Activated naive CD4-positive, alpha-beta T cell treated with anti-CD3 and anti-CD28 coated beads, Interleukin-2, amount 10 ng/mL, durations not matched to agents 7 days and 5 days (primary cell): Measurements from ENCODE around the gene EFCAB6.

ENCODE experiments used
- CTCF ChIA-PET: fragments of 350-600 bp; sonication (Branson Sonifier 250); formaldehyde crosslinking; loops from one replicate; lab custom pipeline; 2021; ENCODE audit warnings: antibody characterized with exemption; lab: Charles Lee
- DNase-seq: peaks from one replicate; pipeline ENCODE4 v3.0.0-alpha.2; 2020
- H3K27ac Mint-ChIP-seq: one replicate; pipeline ENCODE4 v1.8.0; 2021; ENCODE audit warnings: mild to moderate bottlenecking, moderate library complexity, mixed read lengths
- H3K27me3 Mint-ChIP-seq: one replicate; pipeline ENCODE4 v1.8.0; 2021; ENCODE audit warnings: mild to moderate bottlenecking, mixed read lengths
- H3K36me3 Mint-ChIP-seq: one replicate; pipeline ENCODE4 v1.8.0; 2021; ENCODE audit warnings: mixed read lengths
- H3K4me1 Mint-ChIP-seq: one replicate; pipeline ENCODE4 v1.8.0; 2021; ENCODE audit warnings: mixed read lengths
- H3K4me3 Mint-ChIP-seq: one replicate; pipeline ENCODE4 v1.8.0; 2021; ENCODE audit warnings: mild to moderate bottlenecking, moderate library complexity, mixed read lengths
- H3K9me3 Mint-ChIP-seq: one replicate; pipeline ENCODE4 v1.8.0; 2021; ENCODE audit warnings: mixed read lengths

The EFCAB6 gene

DNA sequence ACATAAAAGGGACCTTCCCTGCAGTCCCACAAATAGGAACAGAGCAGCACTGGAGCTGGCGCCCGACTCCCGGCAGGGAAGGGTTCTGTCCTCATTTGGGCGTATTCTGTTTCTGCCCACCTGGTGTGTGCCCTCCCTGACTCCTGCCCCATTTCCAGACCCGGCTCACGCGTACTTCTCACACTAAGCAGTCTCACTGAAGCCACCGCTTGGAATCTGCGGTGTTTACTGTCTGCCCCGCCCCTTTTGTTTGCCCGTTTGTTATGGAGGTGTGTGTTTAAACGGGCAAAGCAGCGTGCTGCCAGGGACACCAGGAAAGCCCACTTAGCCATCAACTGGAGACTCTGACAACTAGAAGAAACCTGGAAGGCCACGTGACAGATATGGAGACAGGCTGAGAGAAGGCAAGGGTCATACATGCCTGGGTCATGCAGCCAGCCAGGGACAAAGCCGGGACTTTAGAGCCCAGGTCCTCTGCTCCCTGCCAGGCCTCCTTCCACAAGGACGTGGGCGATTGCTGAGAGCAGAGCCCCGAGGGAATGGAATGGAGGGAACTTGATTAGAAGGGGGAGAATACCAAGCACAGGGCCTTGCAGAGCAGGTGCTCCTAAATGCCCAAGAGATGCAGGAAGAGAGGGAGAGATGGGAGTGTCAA lies 8.7 kb upstream of the EFCAB6 start:
- no peaks in the 10 kb centered on the region for H3K9me3 Mint-ChIP-seq
- DNase-seq = no peak
- CTCF ChIA-PET = no interaction called here
- no peaks in the 10 kb centered on the region for H3K36me3 Mint-ChIP-seq
- no peak overlapping the region for H3K4me3 Mint-ChIP-seq
- H3K27ac Mint-ChIP-seq = no peak overlapping the region
- peaks cover 8% of the 10 kb centered on the region for H3K27me3 Mint-ChIP-seq
- no peaks in the 10 kb centered on the region for H3K4me1 Mint-ChIP-seq

GRCh38 chr22:43819931-43820640 lies 8.0 kb upstream of the EFCAB6 start:
- Mint-ChIP-seq H3K27ac (no peak overlapping the region), H3K9me3 (no peaks in the 10 kb centered on the region), H3K27me3 (peaks cover 8% of the 10 kb centered on the region), H3K4me1 (no peaks in the 10 kb centered on the region), H3K36me3 (no peaks in the 10 kb centered on the region), H3K4me3 (no peak overlapping the region)
- DNase-seq = no peak
- CTCF ChIA-PET = no interaction called here

DNA sequence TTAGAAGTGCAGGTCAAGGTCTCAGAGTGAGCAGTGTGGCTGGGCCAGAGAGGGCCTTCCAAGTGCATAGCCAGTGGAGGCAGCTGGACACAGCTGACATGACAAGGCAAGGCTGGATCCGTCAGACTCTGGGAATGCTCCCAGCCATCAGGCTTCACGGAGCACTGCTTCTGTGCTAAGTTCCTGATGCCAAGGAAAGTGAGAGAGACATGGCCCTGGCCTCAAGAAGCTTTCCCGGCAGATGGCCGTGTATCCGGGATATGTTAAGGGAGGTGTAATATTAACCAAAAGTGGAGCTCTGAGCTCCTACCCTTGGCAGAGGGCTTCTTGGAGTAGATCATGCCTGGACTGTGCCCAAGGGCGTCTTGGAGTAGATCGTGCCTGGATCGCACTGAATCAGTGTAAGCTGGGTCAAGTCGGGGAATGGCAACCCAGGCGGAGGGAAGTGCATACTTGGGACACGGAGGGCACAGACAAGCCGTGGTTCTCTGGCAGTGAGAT lies 7.4 kb upstream of the EFCAB6 start:
- no peak overlapping the region for H3K27ac Mint-ChIP-seq
- CTCF ChIA-PET = no interaction called here
- no peak for DNase-seq
- H3K36me3 Mint-ChIP-seq = no peaks in the 10 kb centered on the region
- H3K9me3 Mint-ChIP-seq = no peaks in the 10 kb centered on the region
- no peak overlapping the region for H3K4me3 Mint-ChIP-seq
- peaks cover 8% of the 10 kb centered on the region for H3K27me3 Mint-ChIP-seq
- no peaks in the 10 kb centered on the region for H3K4me1 Mint-ChIP-seq

- CTCF ChIA-PET = no interaction called here
- no peak for DNase-seq
- H3K9me3 Mint-ChIP-seq = no peaks in the 10 kb centered on the region
- no peak overlapping the region for H3K4me3 Mint-ChIP-seq
- H3K4me1 Mint-ChIP-seq = peaks cover 4% of the 10 kb centered on the region
- H3K27ac Mint-ChIP-seq = no peak overlapping the region
- no peaks in the 10 kb centered on the region for H3K36me3 Mint-ChIP-seq
- peaks cover 8% of the 10 kb centered on the region for H3K27me3 Mint-ChIP-seq
These were observed 6.9 kb upstream of the EFCAB6 start for GRCh38 chr22:43818981-43819380.

DNA sequence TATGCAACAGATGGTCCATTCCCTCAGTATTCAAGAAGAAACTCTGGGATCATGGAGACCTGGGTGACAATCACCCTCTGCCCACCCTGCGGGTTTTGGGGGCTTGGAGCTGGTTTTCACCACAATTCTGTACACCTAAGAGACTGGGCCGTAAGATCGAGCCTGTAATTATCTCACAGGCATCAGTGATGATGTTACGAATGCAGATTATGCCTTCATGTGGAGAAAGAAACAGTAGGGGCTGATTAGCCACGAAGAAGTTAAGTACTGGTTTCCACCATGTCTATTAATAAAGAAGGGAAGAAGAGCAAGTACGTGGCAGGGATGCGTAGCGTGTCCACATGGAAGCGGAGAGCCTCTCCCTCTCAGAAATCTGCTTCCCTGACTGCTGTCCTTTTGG lies 5.3 kb upstream of the EFCAB6 start:
- H3K4me1 Mint-ChIP-seq = peaks cover 17% of the 10 kb centered on the region
- no peak overlapping the region for H3K27ac Mint-ChIP-seq
- H3K36me3 Mint-ChIP-seq = no peaks in the 10 kb centered on the region
- CTCF ChIA-PET = no interaction called here
- DNase-seq = no peak
- H3K27me3 Mint-ChIP-seq = peaks cover 8% of the 10 kb centered on the region
- no peaks in the 10 kb centered on the region for H3K9me3 Mint-ChIP-seq
- no peak overlapping the region for H3K4me3 Mint-ChIP-seq

DNA sequence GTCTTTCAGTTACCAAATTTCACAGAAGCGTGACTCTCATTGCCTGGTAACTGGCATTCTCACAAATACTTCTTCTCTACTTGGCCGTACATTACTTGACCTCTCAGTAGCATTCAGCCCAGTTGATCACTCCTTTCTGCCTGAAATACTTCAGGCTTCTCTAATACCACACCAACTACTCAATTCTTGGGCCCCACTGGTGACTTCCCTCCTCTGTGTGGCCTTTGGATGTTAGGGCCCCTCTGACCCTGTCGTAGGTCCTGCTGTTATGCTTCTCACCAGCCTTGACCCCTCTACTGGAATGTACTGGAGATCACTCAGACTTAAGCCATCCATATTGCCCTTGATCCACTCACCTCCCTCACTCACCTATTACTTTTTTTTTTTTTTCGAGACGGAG lies 2.2 kb upstream of the EFCAB6 start:
- Mint-ChIP-seq H3K27ac (no peak overlapping the region), H3K9me3 (no peaks in the 10 kb centered on the region), H3K4me3 (no peak overlapping the region), H3K27me3 (no peaks in the 10 kb centered on the region), H3K36me3 (no peaks in the 10 kb centered on the region), H3K4me1 (peaks cover 27% of the 10 kb centered on the region)
- CTCF ChIA-PET = no interaction called here
- no peak for DNase-seq

DNA sequence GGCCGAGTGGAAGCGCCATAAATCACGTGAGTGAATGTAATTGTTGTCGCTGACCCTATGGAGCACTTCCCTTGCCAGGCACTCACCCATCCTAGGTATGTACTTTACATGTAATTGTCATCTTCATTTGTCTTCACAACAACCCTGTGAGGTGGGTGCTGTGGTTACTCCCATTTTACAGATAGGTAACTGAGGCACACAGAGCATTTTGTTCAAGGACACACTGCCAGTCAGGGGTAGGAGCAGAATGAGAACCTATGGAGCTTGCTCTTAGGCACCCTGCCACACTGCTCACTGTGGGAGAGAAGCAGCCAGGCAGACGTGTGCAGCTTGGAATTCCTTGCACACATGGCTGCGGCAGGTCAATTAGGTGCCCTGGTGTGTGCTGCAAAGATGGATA lies 785 bp upstream of the EFCAB6 start:
- no peak for DNase-seq

DNA sequence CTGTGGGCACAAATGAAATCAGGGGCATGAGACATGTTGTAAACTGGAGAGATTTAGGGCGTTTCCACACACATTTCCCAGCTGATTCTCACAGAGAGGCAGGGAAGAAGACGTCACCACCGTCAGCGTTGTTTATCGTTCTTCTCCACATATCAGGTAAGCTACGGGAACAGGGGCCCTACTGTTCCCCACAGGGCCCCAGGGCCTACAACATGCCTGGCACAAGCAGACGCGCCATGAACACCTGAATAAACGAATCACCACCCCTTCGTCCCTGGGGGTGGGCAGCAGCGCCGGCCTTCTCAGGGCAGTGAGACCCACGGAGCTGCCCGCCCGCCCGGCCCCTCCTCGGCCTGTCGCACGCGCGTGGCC lies 342 bp downstream of the EFCAB6 start:
- Mint-ChIP-seq H3K27ac (peak overlapping the region; percentile 86), H3K4me3 (peak overlapping the region; percentile 89), H3K9me3 (no peaks in the 10 kb centered on the region), H3K4me1 (peaks cover 27% of the 10 kb centered on the region), H3K36me3 (no peaks in the 10 kb centered on the region), H3K27me3 (no peaks in the 10 kb centered on the region)
- CTCF ChIA-PET = no interaction called here
- no peak for DNase-seq

More for the DNA sequence above, 785 bp upstream of the EFCAB6 start:
- no peaks in the 10 kb centered on the region for H3K36me3 Mint-ChIP-seq
- H3K4me3 Mint-ChIP-seq = peak overlapping the region; percentile 89
- no peaks in the 10 kb centered on the region for H3K27me3 Mint-ChIP-seq
- no peaks in the 10 kb centered on the region for H3K9me3 Mint-ChIP-seq
- peak overlapping the region; percentile 22 for H3K27ac Mint-ChIP-seq
- H3K4me1 Mint-ChIP-seq = peaks cover 27% of the 10 kb centered on the region
- CTCF ChIA-PET = no interaction called here

DNA sequence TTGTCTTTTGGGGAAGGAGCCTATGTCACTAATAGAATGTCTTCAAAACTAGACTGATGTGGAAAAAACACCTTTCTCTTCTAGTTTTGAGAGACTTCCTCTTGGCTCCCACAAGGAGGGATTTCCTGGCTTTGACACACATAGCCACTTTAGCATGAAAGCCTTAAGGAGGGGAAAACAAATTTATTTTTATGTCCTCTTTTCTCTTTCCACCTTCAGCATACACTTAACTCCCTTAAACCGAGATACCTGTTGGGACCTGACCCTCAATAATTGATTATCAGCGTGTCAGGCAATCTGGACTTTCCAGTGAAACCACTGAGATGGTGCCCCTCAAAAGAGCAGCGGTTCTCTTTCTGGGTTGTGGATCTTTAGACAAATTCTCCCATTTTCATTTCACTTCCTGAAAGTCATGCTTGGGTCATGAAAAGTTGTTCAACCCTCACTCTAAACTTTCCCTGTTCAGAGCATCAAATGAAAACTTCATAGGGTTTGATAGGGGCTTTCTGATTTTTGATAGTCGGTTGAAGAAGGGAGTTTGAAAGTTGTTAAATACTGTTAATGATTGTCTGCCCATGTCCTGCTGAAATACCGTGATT lies 9.1 kb downstream of the EFCAB6 start:
- Mint-ChIP-seq H3K27me3 (peaks cover 29% of the 10 kb centered on the region), H3K9me3 (peaks cover 3% of the 10 kb centered on the region), H3K36me3 (no peaks in the 10 kb centered on the region), H3K27ac (no peak overlapping the region), H3K4me1 (no peaks in the 10 kb centered on the region), H3K4me3 (no peak overlapping the region)
- DNase-seq = no peak
- CTCF ChIA-PET = no interaction called here

GRCh38 chr22:43800970-43801369 lies 11.1 kb downstream of the EFCAB6 start:
- CTCF ChIA-PET = no interaction called here
- Mint-ChIP-seq H3K4me3 (no peak overlapping the region), H3K36me3 (no peaks in the 10 kb centered on the region), H3K4me1 (no peaks in the 10 kb centered on the region), H3K9me3 (peaks cover 3% of the 10 kb centered on the region), H3K27ac (no peak overlapping the region), H3K27me3 (peaks cover 24% of the 10 kb centered on the region)
- DNase-seq = no peak

DNA sequence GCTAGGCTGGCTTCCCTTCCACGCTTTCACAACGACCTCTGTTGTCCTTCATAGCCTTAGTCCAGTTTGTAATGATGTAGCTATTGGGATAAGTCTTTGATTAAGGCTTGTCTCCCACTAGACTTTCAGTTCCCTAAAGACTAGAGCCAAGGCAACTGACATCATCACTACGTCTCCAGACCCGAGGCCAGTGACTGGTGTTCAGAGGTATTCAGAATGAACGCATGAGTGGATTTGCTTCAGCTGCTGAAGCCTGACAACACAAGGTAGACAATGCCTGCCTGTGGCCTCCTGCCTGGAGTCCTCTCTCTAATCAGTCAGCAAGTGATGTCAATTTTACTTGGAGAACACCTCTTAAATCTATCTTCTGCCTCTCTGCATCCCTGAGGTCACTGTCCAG lies 13.6 kb downstream of the EFCAB6 start:
- Mint-ChIP-seq H3K36me3 (no peaks in the 10 kb centered on the region), H3K4me3 (no peak overlapping the region), H3K4me1 (no peaks in the 10 kb centered on the region), H3K27me3 (peaks cover 16% of the 10 kb centered on the region), H3K9me3 (peaks cover 3% of the 10 kb centered on the region), H3K27ac (no peak overlapping the region)
- DNase-seq = no peak
- CTCF ChIA-PET = no interaction called here

- Mint-ChIP-seq H3K4me3 (no peak overlapping the region), H3K9me3 (peaks cover 3% of the 10 kb centered on the region), H3K4me1 (no peaks in the 10 kb centered on the region), H3K27ac (no peak overlapping the region), H3K27me3 (peaks cover 9% of the 10 kb centered on the region), H3K36me3 (no peaks in the 10 kb centered on the region)
- no peak for DNase-seq
- CTCF ChIA-PET = interaction anchor here (0.6 kb wide), 1 partner anchor 29 kb away, joined by 3 read pairs; no protein-coding TSS in a partner anchor
These were observed 15.5 kb downstream of the EFCAB6 start for GRCh38 chr22:43796567-43796966.

DNA sequence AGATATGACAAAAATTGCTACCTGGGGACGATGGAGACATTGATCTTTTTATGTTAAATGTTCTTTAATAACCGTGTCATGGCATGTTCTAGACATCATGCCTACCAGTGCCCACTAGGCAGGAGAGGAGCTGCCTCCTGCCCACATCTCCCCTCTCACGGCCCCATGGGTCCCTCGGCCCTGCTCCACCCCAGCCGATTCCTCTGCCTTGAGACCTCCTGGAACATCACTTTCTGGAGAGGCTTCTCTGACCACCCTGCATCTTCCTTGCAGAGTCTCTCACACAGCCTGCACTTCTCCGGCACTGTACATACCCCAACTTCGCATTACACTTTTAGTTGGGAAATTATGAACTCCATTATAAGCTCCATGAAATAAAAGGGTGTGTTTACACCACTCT lies 16.8 kb downstream of the EFCAB6 start:
- CTCF ChIA-PET = no interaction called here
- Mint-ChIP-seq H3K36me3 (no peaks in the 10 kb centered on the region), H3K4me1 (no peaks in the 10 kb centered on the region)

DNA sequence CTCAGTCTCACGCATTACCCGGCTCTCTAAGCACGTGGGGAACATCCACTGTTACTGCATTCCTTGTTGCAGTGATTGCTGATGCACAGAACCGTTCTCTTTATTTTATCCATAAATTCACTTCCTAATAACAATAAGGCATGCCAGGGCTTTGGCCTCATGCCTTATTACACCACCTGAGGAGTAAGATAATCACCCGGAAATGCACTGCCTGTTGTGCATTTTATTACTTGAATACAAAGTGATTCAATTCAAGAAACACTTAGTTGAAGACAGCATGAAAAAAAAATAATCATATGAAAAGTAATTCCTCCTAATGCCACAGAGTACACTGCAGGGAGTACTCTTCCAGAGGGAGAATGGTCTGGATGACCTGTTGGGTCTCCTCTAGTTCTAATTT lies 19.2 kb downstream of the EFCAB6 start:
- no peak for DNase-seq
- Mint-ChIP-seq H3K4me3 (no peak overlapping the region), H3K4me1 (no peaks in the 10 kb centered on the region), H3K9me3 (no peaks in the 10 kb centered on the region), H3K36me3 (no peaks in the 10 kb centered on the region), H3K27ac (no peak overlapping the region), H3K27me3 (peaks cover 12% of the 10 kb centered on the region)
- CTCF ChIA-PET = no interaction called here

More for the DNA sequence above, 16.8 kb downstream of the EFCAB6 start:
- Mint-ChIP-seq H3K4me3 (no peak overlapping the region), H3K27me3 (peaks cover 9% of the 10 kb centered on the region), H3K9me3 (no peaks in the 10 kb centered on the region), H3K27ac (no peak overlapping the region)
- DNase-seq = no peak

- no peak for DNase-seq
- Mint-ChIP-seq H3K27me3 (peaks cover 3% of the 10 kb centered on the region), H3K27ac (no peak overlapping the region), H3K4me3 (no peak overlapping the region), H3K36me3 (no peaks in the 10 kb centered on the region), H3K9me3 (no peaks in the 10 kb centered on the region), H3K4me1 (no peaks in the 10 kb centered on the region)
- CTCF ChIA-PET = interaction anchor here (0.9 kb wide), 1 partner anchor 24 kb away, joined by 3 read pairs; no protein-coding TSS in a partner anchor
These were observed 22.7 kb downstream of the EFCAB6 start for GRCh38 chr22:43789452-43789851.
